ENCODE data around the gene KCNK2.

The KCNK2 gene

GRCh38 chr1:215115760-215116159 lies 33.2 kb downstream of the KCNK2 start:
- Histone ChIP-seq H3K36me3 (ENCODE audit: insufficient read depth, low read length) (no peaks in the 10 kb centered on the region), H3K9ac (ENCODE audit: low read depth, low read length, poor library complexity, severe bottlenecking) (no peak overlapping the region), H3K4me3 (ENCODE audit: low read length, poor library complexity, severe bottlenecking) (no peak overlapping the region), H3F3A (ENCODE audit: low read depth) (no peaks in the 10 kb centered on the region), H3K27me3 (ENCODE audit: insufficient read depth, low read length, poor library complexity, severe bottlenecking) (no peaks in the 10 kb centered on the region), H3K79me2 (ENCODE audit: insufficient read depth, low read length) (no peaks in the 10 kb centered on the region), H3K9me2 (replicated peaks; ENCODE audit: low read depth, low read length) (no peaks in the 10 kb centered on the region), H2AFZ (ENCODE audit: low read length) (no peak overlapping the region), H3K4me2 (ENCODE audit: low read depth, low read length, poor library complexity, severe bottlenecking) (no peak overlapping the region), H3K4me1 (ENCODE audit: insufficient read depth, low read length, poor library complexity, severe bottlenecking) (no peaks in the 10 kb centered on the region), H3K9me3 (ENCODE audit: insufficient read depth, low read depth, low read length) (no peaks in the 10 kb centered on the region), H4K20me1 (ENCODE audit: insufficient read depth, low read length, poor library complexity, severe bottlenecking) (no peaks in the 10 kb centered on the region)
- TF ChIP-seq EZH2phosphoT487 (IDR thresholded peaks at IDR 0.05; ENCODE audit: borderline replicate concordance) (no peak), CTCF (conservative IDR thresholded peaks at IDR 0.05; ENCODE audit: low read length) (no peak)

- H3K79me2 ChIP-seq (ENCODE audit: insufficient read depth, low read length), result no peaks in the 10 kb centered on the region
- TF ChIP-seq CTCF (conservative IDR thresholded peaks at IDR 0.05; ENCODE audit: low read length) (no peak), EZH2phosphoT487 (IDR thresholded peaks at IDR 0.05; ENCODE audit: borderline replicate concordance) (no peak)
Measured at GRCh38 chr1:215118081-215118480, 35.5 kb downstream of the KCNK2 start.

GRCh38 chr1:215119056-215119455 lies 36.5 kb downstream of the KCNK2 start:
- Histone ChIP-seq H4K20me1 (ENCODE audit: insufficient read depth, low read length, poor library complexity, severe bottlenecking) (no peaks in the 10 kb centered on the region), H3K36me3 (ENCODE audit: insufficient read depth, low read length) (no peaks in the 10 kb centered on the region), H3K9ac (ENCODE audit: low read depth, low read length, poor library complexity, severe bottlenecking) (no peak overlapping the region), H3F3A (ENCODE audit: low read depth) (no peaks in the 10 kb centered on the region), H2AFZ (ENCODE audit: low read length) (no peak overlapping the region), H3K4me1 (ENCODE audit: insufficient read depth, low read length, poor library complexity, severe bottlenecking) (no peaks in the 10 kb centered on the region), H3K9me3 (ENCODE audit: insufficient read depth, low read depth, low read length) (no peaks in the 10 kb centered on the region), H3K79me2 (ENCODE audit: insufficient read depth, low read length) (no peaks in the 10 kb centered on the region), H3K9me2 (replicated peaks; ENCODE audit: low read depth, low read length) (no peaks in the 10 kb centered on the region), H3K27me3 (ENCODE audit: insufficient read depth, low read length, poor library complexity, severe bottlenecking) (no peaks in the 10 kb centered on the region), H3K4me3 (ENCODE audit: low read length, poor library complexity, severe bottlenecking) (no peak overlapping the region), H3K4me2 (ENCODE audit: low read depth, low read length, poor library complexity, severe bottlenecking) (no peak overlapping the region)
- no peak for TF ChIP-seq CTCF (conservative IDR thresholded peaks at IDR 0.05; ENCODE audit: low read length)
- no peak for TF ChIP-seq EZH2phosphoT487 (IDR thresholded peaks at IDR 0.05; ENCODE audit: borderline replicate concordance)

More at GRCh38 chr1:215118081-215118480, 35.5 kb downstream of the KCNK2 start:
- H3K9me3 ChIP-seq (ENCODE audit: insufficient read depth, low read depth, low read length), result no peaks in the 10 kb centered on the region
- no peaks in the 10 kb centered on the region for H3K36me3 ChIP-seq (ENCODE audit: insufficient read depth, low read length)
- no peaks in the 10 kb centered on the region for H3F3A ChIP-seq (ENCODE audit: low read depth)
- no peaks in the 10 kb centered on the region for H3K9me2 ChIP-seq (replicated peaks; ENCODE audit: low read depth, low read length)
- no peak overlapping the region for H2AFZ ChIP-seq (ENCODE audit: low read length)
- H3K4me1 ChIP-seq (ENCODE audit: insufficient read depth, low read length, poor library complexity, severe bottlenecking), result no peaks in the 10 kb centered on the region
- H3K4me3 ChIP-seq (ENCODE audit: low read length, poor library complexity, severe bottlenecking), result no peak overlapping the region
- H3K9ac ChIP-seq (ENCODE audit: low read depth, low read length, poor library complexity, severe bottlenecking), result no peak overlapping the region
- no peaks in the 10 kb centered on the region for H3K27me3 ChIP-seq (ENCODE audit: insufficient read depth, low read length, poor library complexity, severe bottlenecking)
- H3K4me2 ChIP-seq (ENCODE audit: low read depth, low read length, poor library complexity, severe bottlenecking), result no peak overlapping the region
- no peaks in the 10 kb centered on the region for H4K20me1 ChIP-seq (ENCODE audit: insufficient read depth, low read length, poor library complexity, severe bottlenecking)
